Suppressor macrophage (primary cell): ENCODE measurements around the gene MAPK4.
A peak's percentile ranks its signal among the peaks of the same experiment; 100 is the strongest.
"Not testable (repeated sequence)": the region's sequence is repeated elsewhere in the genome, so short reads cannot be mapped to it uniquely, and the experiment has no call there.

ENCODE experiments used
- DNase-seq, 4 experiments: peaks; one replicate each; pipeline ENCODE4 v3.0.0-alpha.2; 2020 to 2022
- total RNA-seq, 17 experiments: gene quantifications; one replicate each; lab custom pipeline; 2026; ENCODE audit warnings: mixed read lengths in 6 of 17, inconsistent platforms in 3 of 17; lab: John Stamatoyannopoulos, UW

Gene MAPK4
- total RNA-seq: 0 to 3.2 (median 0) reads per million in 17 experiments

- peak in 2 of 4 experiments; percentile 2 to 12 for DNase-seq
Measured at GRCh38 chr18:50559752-50560680, at the start of gene MAPK4. Gene MAPK4 (plus strand): TSS chr18:50560087. CDS start chr18:50663959, 103,872 bp downstream.

GRCh38 chr18:50517277-50517676 lies 42.6 kb upstream of the MAPK4 start:
- DNase-seq: peak in 2 of 4 experiments; percentile 3 to 6

- DNase-seq: no peak
Measured at GRCh38 chr18:50518787-50519546, 40.9 kb upstream of the MAPK4 start.

DNA sequence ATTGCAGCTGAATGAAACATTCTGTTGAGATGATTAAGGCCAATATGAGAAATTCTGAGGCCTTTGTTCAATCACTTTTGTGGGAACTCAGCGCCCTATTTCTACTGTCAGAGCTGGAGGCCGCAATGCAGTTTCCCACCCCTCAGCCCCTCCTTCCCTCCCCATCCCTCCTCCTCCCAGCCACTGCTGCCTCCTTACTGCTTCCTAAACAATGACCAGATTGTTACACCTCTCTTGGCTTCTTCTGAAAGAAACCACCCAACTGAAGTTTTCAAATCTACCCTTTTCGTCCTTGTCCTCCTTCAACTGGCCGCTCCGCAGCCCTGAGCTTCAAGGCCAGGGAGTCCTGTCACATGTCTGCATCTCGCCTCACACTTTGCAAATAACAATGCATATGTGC lies 36.7 kb upstream of the MAPK4 start:
- no peak for DNase-seq

GRCh38 chr18:50527636-50528307 lies 32.1 kb upstream of the MAPK4 start:
- DNase-seq: no peak

- DNase-seq: no peak
Measured at GRCh38 chr18:50528806-50529205, 31.1 kb upstream of the MAPK4 start.

GRCh38 chr18:50533822-50534221 lies 26.1 kb upstream of the MAPK4 start:
- not testable (repeated sequence) for DNase-seq

DNA sequence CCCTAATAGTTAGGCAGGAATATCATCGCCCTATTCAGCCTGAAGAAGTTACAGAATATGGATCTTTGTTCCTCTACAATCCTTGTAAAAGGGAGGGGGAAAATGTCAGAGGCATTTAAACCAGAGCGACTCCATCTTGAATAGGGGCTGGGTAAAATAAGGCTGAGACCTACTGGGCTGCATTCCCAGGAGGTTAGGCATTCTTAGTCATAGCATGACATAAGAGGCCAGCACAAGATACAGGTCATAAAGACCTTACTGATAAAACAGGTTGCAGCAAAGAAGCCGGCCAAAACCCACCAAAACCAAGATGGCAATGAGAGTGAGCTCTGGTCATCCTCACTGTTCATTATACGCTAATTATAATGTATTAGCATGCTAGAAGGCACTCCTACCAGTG lies 15.4 kb upstream of the MAPK4 start:
- not testable (repeated sequence) for DNase-seq

DNA sequence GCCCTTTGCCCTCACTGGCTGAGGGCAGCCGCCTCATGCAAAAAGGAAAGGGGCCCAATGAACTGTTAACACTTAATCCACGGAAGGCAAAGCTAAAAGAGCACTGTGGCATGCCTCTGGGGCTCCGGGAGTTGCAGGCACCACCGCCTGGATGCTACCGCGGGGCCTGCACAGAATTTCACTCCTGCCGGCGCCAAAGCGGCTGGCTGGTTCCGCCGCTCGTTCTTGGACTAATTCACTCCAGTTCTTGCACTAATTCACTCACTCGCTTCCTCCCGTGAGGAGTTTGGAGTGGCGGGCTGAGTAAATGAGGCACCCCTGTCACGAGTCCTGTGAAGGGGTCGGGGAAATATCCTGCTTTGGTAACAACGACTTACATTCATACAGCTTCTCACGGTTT lies 14.0 kb upstream of the MAPK4 start:
- DNase-seq: no peak

DNA sequence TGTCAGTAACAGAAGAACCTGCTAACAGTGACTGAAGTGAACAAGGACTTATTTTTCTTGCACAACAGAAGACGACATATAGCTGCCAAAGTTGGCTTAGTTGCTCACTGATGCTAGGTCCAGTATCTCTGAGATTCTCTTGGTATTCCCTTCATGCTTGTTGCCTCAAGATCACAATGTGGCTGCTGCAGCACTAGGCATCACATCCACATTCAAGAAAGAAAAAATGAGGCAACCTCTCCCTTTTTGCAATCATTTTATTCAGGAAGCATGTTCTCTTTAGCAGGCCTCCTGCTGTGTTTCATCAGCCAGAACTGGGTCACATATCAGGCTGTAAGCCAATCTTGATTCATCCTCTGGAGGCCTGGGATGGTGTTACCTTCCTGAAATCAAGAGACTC lies 11.7 kb upstream of the MAPK4 start:
- no peak for DNase-seq

GRCh38 chr18:50551651-50552050 lies 8.2 kb upstream of the MAPK4 start:
- not testable (repeated sequence) for DNase-seq

GRCh38 chr18:50558157-50558556 lies 1.7 kb upstream of the MAPK4 start:
- DNase-seq: no peak

GRCh38 chr18:50558948-50559751 lies 737 bp upstream of the MAPK4 start:
- no peak for DNase-seq

- DNase-seq: no peak
Measured at GRCh38 chr18:50560681-50561629, 1.1 kb downstream of the MAPK4 start.

- DNase-seq: not testable (repeated sequence)
Measured at GRCh38 chr18:50562258-50562657, 2.4 kb downstream of the MAPK4 start.

GRCh38 chr18:50562686-50563085 lies 2.8 kb downstream of the MAPK4 start:
- DNase-seq: no peak

DNA sequence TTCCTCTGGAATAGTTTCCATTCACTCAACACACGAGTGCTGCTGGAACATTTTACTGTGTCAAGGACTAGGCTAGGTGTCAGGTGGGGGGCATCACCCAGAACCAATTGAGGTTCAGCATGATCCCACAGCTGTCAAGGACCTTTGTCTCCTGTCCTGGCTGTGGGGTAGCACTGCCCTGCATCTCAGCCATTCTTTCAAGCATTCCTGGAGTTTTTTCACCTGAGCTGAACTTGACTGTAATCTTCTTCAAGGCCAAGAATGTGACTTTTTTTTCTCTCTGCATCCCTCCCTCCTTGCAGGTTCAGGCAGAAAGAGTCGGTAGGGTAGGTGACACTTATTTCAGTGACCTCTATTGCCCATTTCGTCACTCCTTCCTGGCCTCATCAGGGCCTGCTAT lies 3.5 kb downstream of the MAPK4 start:
- DNase-seq: no peak

DNA sequence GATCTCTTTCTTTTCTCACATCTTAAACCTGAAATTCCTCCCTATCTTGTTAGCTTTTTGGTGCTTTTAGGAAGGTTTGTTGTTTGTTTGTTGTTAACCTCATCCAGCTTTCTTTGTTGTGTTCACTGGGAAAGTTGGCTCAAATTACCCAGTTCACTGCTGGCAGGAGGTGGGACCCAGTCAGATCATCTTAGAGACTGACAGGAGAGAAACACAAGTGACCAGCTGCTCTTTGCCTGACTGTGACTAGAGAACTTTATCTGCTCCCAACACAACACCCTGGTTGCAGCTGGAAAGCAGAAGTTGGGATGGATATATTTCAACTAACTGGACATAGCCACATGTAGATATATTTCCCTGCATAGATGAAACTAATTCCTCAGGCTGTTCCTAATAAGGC lies 10.0 kb downstream of the MAPK4 start:
- DNase-seq: no peak

DNA sequence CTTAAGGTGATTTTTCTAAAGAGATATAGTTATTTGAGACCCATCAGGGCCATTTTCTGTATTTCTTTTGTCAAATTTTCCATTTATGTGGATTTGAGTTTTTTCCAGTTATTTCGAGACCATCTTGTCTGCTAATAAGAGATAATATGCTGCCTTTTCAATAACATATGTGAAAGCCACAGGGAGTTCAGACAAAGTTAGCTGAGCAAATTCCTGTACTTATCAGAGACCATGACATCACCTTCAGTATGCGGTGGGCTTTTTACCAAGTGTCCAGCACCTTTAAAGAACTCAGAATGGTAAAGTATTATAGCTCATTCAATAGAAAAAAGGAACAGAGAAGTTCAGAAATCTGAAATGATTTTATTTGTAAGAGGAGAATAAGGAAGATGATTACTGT lies 11.7 kb downstream of the MAPK4 start:
- DNase-seq: no peak

DNA sequence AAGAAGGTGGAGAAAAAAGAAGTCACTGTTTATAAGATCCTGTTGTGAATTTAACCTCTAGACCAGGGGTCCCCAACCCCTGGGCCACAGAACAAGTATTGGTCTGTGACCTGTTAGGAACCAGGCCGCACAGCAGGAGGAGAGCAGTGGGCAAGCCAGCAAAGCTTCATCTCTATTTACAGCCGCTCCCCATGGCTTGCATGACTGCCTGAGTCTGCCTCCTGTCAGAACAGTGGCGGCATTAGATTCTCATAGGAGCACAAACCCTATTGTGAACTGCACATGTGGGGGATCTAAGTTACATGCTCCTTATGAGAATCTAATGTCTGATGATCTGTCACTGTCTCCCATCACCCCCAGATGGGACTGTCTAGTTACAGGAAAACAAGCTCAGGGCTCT lies 13.3 kb downstream of the MAPK4 start:
- not testable (repeated sequence) for DNase-seq

GRCh38 chr18:50573679-50574078 lies 13.8 kb downstream of the MAPK4 start:
- DNase-seq: no peak
